Measurements from ENCODE around the gene NRG2. TPM values are rescaled to one million over a fixed set of nuclear protein-coding genes. Genes with fewer than 3 reads are reported as not detected.

The NRG2 gene
- total and polyA plus RNA-seq, 7 donors, result 0.42 to 19.6 (median 3.5) TPM

DNA sequence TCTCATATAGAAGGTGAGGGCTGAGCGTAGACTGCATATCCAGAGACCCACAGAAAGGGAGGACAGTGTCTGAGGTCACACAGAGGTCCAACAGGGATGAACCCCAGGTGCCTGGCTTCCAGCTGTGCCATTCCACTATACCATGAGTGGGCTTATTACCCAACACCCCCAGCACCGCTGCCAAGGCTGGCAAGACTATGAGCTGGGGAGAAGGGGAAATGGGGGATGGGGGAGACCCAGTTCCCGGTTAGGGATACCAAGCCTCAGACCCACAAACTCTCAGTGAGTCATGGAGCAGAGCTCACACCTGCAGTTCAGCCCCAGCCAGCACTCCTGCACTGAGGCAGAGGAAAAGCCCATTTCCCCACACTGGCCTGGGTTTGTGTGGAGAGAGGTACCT is 141.1 kb downstream of the NRG2 start:
- no peak for DNase-seq
- WGBS, 3 donors, result 85 to 89% (median 85%) methylated on average over 3 of the region's 3 CpGs
- no peaks in the 10 kb centered on the region for H3K36me3 ChIP-seq (ENCODE audit: insufficient read depth in 1 of 2, low read depth in 1 of 2)
- H3K27ac ChIP-seq, result no peak overlapping the region
- no peak for ATAC-seq
- no peak overlapping the region for H3K4me3 ChIP-seq
- peaks cover 26% of the 10 kb centered on the region for H3K4me1 ChIP-seq
- TF ChIP-seq, protein P1, sequence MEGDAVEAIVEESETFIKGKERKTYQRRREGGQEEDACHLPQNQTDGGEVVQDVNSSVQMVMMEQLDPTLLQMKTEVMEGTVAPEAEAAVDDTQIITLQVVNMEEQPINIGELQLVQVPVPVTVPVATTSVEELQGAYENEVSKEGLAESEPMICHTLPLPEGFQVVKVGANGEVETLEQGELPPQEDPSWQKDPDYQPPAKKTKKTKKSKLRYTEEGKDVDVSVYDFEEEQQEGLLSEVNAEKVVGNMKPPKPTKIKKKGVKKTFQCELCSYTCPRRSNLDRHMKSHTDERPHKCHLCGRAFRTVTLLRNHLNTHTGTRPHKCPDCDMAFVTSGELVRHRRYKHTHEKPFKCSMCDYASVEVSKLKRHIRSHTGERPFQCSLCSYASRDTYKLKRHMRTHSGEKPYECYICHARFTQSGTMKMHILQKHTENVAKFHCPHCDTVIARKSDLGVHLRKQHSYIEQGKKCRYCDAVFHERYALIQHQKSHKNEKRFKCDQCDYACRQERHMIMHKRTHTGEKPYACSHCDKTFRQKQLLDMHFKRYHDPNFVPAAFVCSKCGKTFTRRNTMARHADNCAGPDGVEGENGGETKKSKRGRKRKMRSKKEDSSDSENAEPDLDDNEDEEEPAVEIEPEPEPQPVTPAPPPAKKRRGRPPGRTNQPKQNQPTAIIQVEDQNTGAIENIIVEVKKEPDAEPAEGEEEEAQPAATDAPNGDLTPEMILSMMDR (IDR thresholded peaks at IDR 0.05), result no peak
- no peaks in the 10 kb centered on the region for H3K9me3 ChIP-seq
- intact Hi-C loops (cut with DNase I), result loop anchor here in 1 of 2 donors (10.0 kb wide), 1 partner anchor 63 kb away; no protein-coding TSS in a partner anchor
- no peaks in the 10 kb centered on the region for H3K27me3 ChIP-seq (ENCODE audit: insufficient read depth in 3 of 3, low read length in 2 of 3)

DNA sequence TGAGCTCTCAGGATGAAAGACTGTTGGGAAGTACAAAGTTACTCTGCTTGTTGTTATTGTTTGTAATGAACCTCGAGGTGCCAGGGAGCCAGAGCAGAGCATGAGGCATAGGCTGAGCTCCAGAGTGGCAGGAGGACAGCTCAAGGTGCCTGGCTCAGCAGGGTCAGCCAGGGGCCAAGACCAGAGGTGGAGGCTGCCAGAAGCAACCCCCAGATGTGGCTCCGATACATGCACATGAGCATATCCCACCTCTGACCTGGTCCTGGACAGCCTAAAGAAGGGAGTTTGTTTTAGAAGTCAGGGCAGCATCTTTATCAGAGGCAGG is 141.9 kb downstream of the NRG2 start:
- intact Hi-C loops (cut with DNase I), result loop anchor here in 1 of 2 donors (10.0 kb wide), 1 partner anchor 64 kb away; no protein-coding TSS in a partner anchor
- WGBS, 3 donors, result 72 to 76% (median 72%) methylated on average over 2 of the region's 2 CpGs
- Histone ChIP-seq H3K4me3 (no peak overlapping the region), H3K9me3 (no peaks in the 10 kb centered on the region), H3K27me3 (ENCODE audit: insufficient read depth in 3 of 3, low read length in 2 of 3) (no peaks in the 10 kb centered on the region), H3K36me3 (ENCODE audit: insufficient read depth in 1 of 2, low read depth in 1 of 2) (no peaks in the 10 kb centered on the region), H3K4me1 (peaks cover 34% of the 10 kb centered on the region), H3K27ac (no peak overlapping the region)
- no peak for DNase-seq
- ATAC-seq, result no peak
- TF ChIP-seq, protein P1 (IDR thresholded peaks at IDR 0.05), result no peak

DNA sequence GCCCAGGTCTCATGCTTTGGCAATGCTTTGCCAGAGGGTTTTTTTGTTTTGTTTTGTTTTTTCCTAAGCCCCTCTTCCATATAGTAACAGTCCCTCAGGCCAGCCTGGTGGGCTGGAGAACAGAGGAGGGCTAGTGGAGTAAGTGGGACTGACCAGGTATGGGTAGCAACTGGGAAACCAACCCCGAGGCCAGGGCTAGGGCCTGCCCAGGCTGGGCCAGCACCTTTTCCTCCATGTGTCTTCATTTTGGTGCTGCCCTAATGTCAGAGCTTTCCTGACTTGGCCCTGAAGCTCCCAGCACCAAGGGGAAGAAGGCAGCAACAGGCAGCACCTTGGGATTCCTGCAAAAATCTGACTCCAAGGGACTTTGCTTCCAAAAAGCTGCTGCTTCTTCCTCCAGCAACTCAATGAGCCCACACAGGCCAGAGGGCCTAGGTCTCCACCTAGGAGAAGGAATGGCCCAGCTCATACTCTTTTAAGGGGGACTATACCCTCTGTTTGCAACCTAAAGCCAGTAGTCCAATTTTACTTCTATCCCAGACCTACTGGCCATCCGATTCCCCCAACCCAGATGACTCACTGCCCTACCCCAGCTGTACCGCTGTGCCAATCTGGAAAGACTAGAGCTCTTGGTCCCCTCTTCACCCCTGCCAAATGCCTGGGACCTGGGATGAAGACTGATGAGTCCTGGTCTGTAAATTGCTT is 142.4 kb downstream of the NRG2 start:
- no peaks in the 10 kb centered on the region for H3K36me3 ChIP-seq (ENCODE audit: insufficient read depth in 1 of 2, low read depth in 1 of 2)
- H3K4me3 ChIP-seq, result no peak overlapping the region
- no peaks in the 10 kb centered on the region for H3K9me3 ChIP-seq
- no peak for ATAC-seq
- no peak for DNase-seq
- TF ChIP-seq, protein P1 (IDR thresholded peaks at IDR 0.05), result no peak
- H3K27me3 ChIP-seq (ENCODE audit: insufficient read depth in 3 of 3, low read length in 2 of 3), result no peaks in the 10 kb centered on the region
- H3K4me1 ChIP-seq, result peaks cover 39% of the 10 kb centered on the region
- H3K27ac ChIP-seq, result no peak overlapping the region
- intact Hi-C loops (cut with DNase I), result loop anchor here in 1 of 2 donors (10.0 kb wide), 1 partner anchor 64 kb away; no protein-coding TSS in a partner anchor
- 72 to 91% (median 88%) methylated on average over 3 of the region's 3 CpGs for WGBS, 3 donors

DNA sequence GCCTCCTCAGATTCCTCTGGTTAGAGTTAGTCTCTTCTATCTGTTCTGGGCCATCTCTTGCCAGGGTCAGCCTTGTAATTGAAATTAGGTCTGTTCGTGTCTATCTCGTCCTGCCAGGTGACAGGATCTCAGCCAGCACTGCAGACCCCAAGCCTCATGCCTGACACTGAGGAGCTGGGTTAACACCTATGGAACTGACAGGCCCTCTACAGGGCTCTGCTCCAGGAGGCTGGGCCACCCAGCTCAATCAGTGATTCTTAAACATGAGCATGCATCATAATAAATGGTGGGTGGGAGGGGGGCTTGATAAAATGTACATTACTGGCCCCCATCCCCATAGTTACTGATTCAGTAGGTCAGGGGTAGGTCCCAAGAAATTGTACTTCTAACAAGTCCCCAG is 144.1 kb downstream of the NRG2 start:
- no peak for ATAC-seq
- 88 to 95% (median 92%) methylated on average over 2 of the region's 2 CpGs for WGBS, 3 donors
- intact Hi-C loops (cut with DNase I), result no loop called here

More for the DNA sequence above, 144.1 kb downstream of the NRG2 start:
- H3K9me3 ChIP-seq, result no peaks in the 10 kb centered on the region
- peaks cover 31% of the 10 kb centered on the region for H3K4me1 ChIP-seq
- no peaks in the 10 kb centered on the region for H3K36me3 ChIP-seq (ENCODE audit: insufficient read depth in 1 of 2, low read depth in 1 of 2)
- no peak for DNase-seq
- no peaks in the 10 kb centered on the region for H3K27me3 ChIP-seq (ENCODE audit: insufficient read depth in 3 of 3, low read length in 2 of 3)
- H3K27ac ChIP-seq, result no peak overlapping the region
- no peak overlapping the region for H3K4me3 ChIP-seq
- TF ChIP-seq, protein P1 (IDR thresholded peaks at IDR 0.05), result no peak

Measured in psoas muscle (tissue), 8 donors.